ENCODE measurements around the gene YIF1A.

GRCh38 chr11:66310324-66310723 is 21.4 kb upstream of the YIF1A start:
- TF ChIP-seq RCOR1 (IDR thresholded peaks at IDR 0.05; ENCODE audit: insufficient replicate concordance, low read length) (no peak), CTCF (conservative IDR thresholded peaks at IDR 0.05; ENCODE audit: low read depth, low read length) (no peak), CHD1 (IDR thresholded peaks at IDR 0.05; ENCODE audit: low read depth, low read length) (no peak), POLR2A (IDR thresholded peaks at IDR 0.05; ENCODE audit: low read depth, low read length) (no peak), SMC3 (IDR thresholded peaks at IDR 0.05; ENCODE audit: low read depth, low read length) (no peak), RFX5 (IDR thresholded peaks at IDR 0.05; ENCODE audit: low read depth, low read length) (no peak), FOS (IDR thresholded peaks at IDR 0.05; ENCODE audit: low read depth, low read length) (no peak), USF2 (IDR thresholded peaks at IDR 0.05; ENCODE audit: low read depth, low read length) (no peak)
